GM21619 (cell line): ENCODE measurements around the gene CFHR2.

ENCODE experiments used
- ATAC-seq: cut with Tn5 transposase; IDR thresholded peaks from one replicate; pipeline ENCODE4 v1.9.1; 2021; ENCODE audit not compliant: unreplicated experiment

CFHR2 gene

DNA sequence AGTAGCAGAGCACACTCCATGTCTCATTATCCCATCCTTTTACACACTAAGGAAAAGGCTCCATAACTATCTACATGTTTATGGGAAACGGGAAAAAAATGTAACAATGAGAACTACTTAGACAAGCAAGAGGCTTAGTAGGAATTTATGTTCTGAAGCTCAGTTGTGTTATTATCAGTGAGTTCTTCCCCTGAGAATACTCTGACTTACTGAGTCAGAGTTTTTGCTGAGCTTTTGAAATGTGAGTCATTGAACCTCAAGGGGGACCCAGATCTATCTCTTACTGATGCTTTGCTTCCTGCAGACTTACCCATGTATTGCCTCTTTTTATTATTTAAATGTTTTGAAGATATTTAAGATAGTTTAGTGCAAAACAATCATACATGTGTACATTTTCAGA is 53.9 kb downstream of the CFHR2 start:
- no peak for ATAC-seq

DNA sequence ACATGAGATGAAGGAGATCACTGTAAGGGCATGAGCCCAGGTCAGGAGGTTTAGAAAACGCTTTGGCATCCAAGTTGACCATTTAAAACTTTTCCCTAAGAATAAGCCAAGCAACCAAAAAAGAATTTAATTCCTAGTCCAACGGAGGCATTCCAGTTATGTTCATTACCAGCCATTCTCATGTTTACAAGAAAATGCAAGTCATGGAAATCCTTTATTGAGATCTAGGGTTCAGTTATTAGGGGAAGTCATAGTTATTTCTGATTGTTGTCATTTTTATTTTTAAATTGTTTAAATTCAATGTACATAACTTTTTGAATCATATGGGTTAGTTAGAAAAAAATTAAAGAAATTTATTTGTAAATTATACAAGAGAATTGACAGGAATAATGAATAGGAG is 58.3 kb downstream of the CFHR2 start:
- ATAC-seq = no peak

DNA sequence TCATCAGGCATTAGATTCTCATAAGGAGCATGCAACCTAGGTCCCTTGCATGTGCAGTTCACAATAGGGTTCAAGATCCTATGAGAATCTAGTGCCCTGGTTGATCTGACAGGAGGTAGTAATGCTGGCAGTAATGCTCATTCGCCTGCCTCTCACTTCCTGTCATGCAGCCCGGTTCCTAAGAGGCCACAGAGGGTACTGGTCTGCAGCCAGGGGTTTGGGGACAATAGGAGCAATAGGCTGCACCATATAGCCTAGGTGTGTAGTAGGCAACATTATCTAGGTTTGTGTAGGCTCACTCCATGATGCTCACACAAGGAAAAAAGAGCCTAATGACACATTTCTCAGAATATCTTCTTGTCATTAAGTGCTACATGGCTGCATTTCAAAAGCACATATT is 59.6 kb downstream of the CFHR2 start:
- ATAC-seq = no peak

DNA sequence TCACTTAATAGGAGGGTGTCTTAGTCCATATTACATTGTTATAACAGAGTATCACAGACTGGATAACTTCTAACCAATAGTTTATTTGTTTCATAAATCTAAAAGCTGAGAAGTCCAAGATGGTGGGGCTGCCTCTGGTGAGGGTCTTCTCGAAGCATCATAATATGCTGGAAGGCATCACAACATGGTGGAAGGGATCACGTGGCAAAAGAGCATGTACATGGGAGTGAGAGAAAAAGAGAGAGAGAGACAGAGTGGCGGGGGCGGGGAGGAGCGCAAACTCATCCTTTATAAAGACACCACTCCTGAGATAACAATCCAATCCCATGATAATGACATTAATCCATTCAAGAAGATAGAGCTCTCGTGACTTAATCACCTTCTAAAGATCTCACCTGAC is 65.3 kb downstream of the CFHR2 start:
- no peak for ATAC-seq
